Panc1 (cell line): ENCODE measurements around the gene THOC7. TPM values are rescaled to one million over a fixed set of nuclear protein-coding genes. Genes with fewer than 3 reads are reported as not detected.

ENCODE experiments used
- ATAC-seq: fragments of 200-7000 bp; cut with Tn5 transposase; 2 replicates; pipeline ENCODE4 v1.9.1; 2020; ENCODE audit warnings: mild to moderate bottlenecking, moderate library complexity
- BruUV-seq: library from RNA; stranded (reverse); fragments of 400-500 nt; replicated peaks from 2 replicates; lab custom pipeline; 2021; lab: Mats Ljungman, UMichigan
- CTCF ChIA-PET: fragments of 300-600 bp; sonication (Branson Sonifier 250); formaldehyde crosslinking; loops from one replicate; lab custom pipeline; 2022; ENCODE audit warnings: antibody characterized with exemption; lab: Charles Lee
- POLR2A ChIA-PET: fragments of 300-600 bp; sonication (Branson Sonifier 250); formaldehyde crosslinking; loops from one replicate; lab custom pipeline; 2022; ENCODE audit warnings: antibody characterized with exemption; lab: Charles Lee
- DNase-seq: peaks from one replicate; pipeline ENCODE4 v3.0.0-alpha.2; 2010; ENCODE audit warnings: low read depth, low spot score
- H3K27ac ChIP-seq: 2 replicates; pipeline ENCODE4 v1.5.1; 2011; ENCODE audit warnings: mild to moderate bottlenecking, low read length, inconsistent platforms
- H3K27me3 ChIP-seq: fragments of 200-500 bp; sonication (Bioruptor generic); 2 replicates; pipeline ENCODE4 v1.6.0; 2014; ENCODE audit warnings: low read length, inconsistent platforms; ENCODE audit not compliant: control insufficient read depth, insufficient read depth
- H3K36me3 ChIP-seq: fragments of 200-500 bp; sonication (Bioruptor generic); 2 replicates; pipeline ENCODE4 v1.5.1; 2014; ENCODE audit warnings: inconsistent platforms, mild to moderate bottlenecking, low read length, moderate library complexity; ENCODE audit not compliant: control insufficient read depth, insufficient read depth
- H3K4me1 ChIP-seq: 2 replicates; pipeline ENCODE4 v1.5.1; 2011; ENCODE audit warnings: inconsistent platforms, mild to moderate bottlenecking, low read length, moderate library complexity; ENCODE audit not compliant: control insufficient read depth, insufficient read depth
- H3K4me3 ChIP-seq, 2 experiments: 2 replicates each; pipeline ENCODE4 v1.5.1; 2011 to 2012; ENCODE audit warnings: low read depth in 2 of 2, low read length in 2 of 2, mild to moderate bottlenecking in 2 of 2, inconsistent platforms in 1 of 2, moderate library complexity in 1 of 2
- H3K9me3 ChIP-seq: fragments of 200-500 bp; sonication (Bioruptor generic); 2 replicates; pipeline ENCODE4 v1.5.1; 2014; ENCODE audit warnings: low read depth, mild to moderate bottlenecking, inconsistent platforms, low read length, moderate library complexity; ENCODE audit not compliant: control insufficient read depth, insufficient read depth
- POLR2AphosphoS5 ChIP-seq: IDR thresholded peaks from 2 replicates; pipeline ENCODE4 v1.6.1; 2012; ENCODE audit warnings: mild to moderate bottlenecking, low read depth, low read length, moderate library complexity
- SIN3A ChIP-seq: IDR thresholded peaks from 2 replicates; pipeline ENCODE4 v1.6.1; 2012; ENCODE audit warnings: low read depth, mild to moderate bottlenecking, low read length, moderate library complexity, borderline replicate concordance; ENCODE audit not compliant: insufficient read depth
- TCF7L2 ChIP-seq: IDR thresholded peaks from 2 replicates; pipeline ENCODE4 v1.6.1; 2011; ENCODE audit warnings: mild to moderate bottlenecking, low read depth, low read length, inconsistent platforms
- in situ Hi-C: cut with HindIII; loops from 2 replicates; pipeline ENCODE4 v1.10.0; 2016; ENCODE audit warnings: low sequenced_read_pairs, low pct_unique_long_range_greater_than_20kb
- intact Hi-C: fragments of 100-400 bp; cut with micrococcal nuclease; formaldehyde crosslinking; loops from one replicate; pipeline ENCODE4 v1.10.0; 2022; ENCODE audit not compliant: unreplicated experiment
- total RNA-seq: library from RNA; stranded (reverse); gene quantifications from one replicate; pipeline ENCODE4 v1.2.1, GENCODE V29; 2021; ENCODE audit not compliant: unreplicated experiment
- TF ChIP-seq, protein P1 (sequence below): fragments of 450-650 bp; IDR thresholded peaks from 2 replicates; pipeline ENCODE4 v1.5.1; 2017; ENCODE audit warnings: mild to moderate bottlenecking
- TF ChIP-seq, protein P2 (sequence below), 2 experiments: IDR thresholded peaks; 2 replicates each; pipeline ENCODE4 v1.6.1; 2011 to 2012; ENCODE audit warnings: low read depth in 2 of 2, control low read depth in 1 of 2, low read length in 1 of 2, mild to moderate bottlenecking in 1 of 2, moderate library complexity in 1 of 2; ENCODE audit not compliant: insufficient read depth in 1 of 2

The THOC7 gene
- total RNA-seq, 1 experiment from 2014 or later, result 64.3 TPM

DNA sequence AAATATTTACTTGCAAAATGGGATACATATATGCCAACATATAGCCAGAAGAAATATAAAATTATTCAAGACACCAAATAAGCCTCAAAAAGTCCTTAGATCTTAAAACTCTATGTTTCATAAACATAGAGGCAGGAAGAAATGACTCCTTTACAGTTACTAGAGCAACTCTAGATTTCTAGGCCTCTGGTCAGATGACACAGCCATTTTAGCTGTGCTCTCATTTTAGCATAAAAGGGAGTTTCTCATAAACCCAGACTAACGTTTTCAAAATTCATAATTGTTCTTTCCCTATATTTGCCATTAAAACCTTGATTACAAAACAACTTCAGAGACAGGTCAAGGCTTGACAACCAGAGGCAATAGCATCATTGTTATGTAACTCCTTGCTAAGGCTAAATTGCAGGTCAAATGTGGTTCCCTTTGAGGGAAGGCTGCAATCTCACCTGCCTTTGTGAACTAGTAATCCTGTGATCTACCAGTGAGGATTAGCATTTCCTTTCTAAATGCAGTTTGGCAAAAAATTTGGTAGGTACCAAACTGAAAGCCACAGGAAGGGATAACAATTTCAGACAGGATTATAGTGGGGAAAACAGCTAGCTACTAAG is 8.2 kb downstream of the THOC7 start:
- H3K27me3 ChIP-seq, result no peaks in the 10 kb centered on the region
- ChIA-PET CTCF (no interaction called here), POLR2A (no interaction called here)
- no peaks in the 10 kb centered on the region for H3K9me3 ChIP-seq
- H3K4me3 ChIP-seq, result no peak overlapping the region
- H3K27ac ChIP-seq, result no peak overlapping the region
- H3K4me1 ChIP-seq, result no peaks in the 10 kb centered on the region
- TF ChIP-seq TCF7L2 (no peak), POLR2AphosphoS5 (no peak), SIN3A (no peak)
- TF ChIP-seq, protein P1, sequence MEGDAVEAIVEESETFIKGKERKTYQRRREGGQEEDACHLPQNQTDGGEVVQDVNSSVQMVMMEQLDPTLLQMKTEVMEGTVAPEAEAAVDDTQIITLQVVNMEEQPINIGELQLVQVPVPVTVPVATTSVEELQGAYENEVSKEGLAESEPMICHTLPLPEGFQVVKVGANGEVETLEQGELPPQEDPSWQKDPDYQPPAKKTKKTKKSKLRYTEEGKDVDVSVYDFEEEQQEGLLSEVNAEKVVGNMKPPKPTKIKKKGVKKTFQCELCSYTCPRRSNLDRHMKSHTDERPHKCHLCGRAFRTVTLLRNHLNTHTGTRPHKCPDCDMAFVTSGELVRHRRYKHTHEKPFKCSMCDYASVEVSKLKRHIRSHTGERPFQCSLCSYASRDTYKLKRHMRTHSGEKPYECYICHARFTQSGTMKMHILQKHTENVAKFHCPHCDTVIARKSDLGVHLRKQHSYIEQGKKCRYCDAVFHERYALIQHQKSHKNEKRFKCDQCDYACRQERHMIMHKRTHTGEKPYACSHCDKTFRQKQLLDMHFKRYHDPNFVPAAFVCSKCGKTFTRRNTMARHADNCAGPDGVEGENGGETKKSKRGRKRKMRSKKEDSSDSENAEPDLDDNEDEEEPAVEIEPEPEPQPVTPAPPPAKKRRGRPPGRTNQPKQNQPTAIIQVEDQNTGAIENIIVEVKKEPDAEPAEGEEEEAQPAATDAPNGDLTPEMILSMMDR, result no peak
- TF ChIP-seq, protein P2, sequence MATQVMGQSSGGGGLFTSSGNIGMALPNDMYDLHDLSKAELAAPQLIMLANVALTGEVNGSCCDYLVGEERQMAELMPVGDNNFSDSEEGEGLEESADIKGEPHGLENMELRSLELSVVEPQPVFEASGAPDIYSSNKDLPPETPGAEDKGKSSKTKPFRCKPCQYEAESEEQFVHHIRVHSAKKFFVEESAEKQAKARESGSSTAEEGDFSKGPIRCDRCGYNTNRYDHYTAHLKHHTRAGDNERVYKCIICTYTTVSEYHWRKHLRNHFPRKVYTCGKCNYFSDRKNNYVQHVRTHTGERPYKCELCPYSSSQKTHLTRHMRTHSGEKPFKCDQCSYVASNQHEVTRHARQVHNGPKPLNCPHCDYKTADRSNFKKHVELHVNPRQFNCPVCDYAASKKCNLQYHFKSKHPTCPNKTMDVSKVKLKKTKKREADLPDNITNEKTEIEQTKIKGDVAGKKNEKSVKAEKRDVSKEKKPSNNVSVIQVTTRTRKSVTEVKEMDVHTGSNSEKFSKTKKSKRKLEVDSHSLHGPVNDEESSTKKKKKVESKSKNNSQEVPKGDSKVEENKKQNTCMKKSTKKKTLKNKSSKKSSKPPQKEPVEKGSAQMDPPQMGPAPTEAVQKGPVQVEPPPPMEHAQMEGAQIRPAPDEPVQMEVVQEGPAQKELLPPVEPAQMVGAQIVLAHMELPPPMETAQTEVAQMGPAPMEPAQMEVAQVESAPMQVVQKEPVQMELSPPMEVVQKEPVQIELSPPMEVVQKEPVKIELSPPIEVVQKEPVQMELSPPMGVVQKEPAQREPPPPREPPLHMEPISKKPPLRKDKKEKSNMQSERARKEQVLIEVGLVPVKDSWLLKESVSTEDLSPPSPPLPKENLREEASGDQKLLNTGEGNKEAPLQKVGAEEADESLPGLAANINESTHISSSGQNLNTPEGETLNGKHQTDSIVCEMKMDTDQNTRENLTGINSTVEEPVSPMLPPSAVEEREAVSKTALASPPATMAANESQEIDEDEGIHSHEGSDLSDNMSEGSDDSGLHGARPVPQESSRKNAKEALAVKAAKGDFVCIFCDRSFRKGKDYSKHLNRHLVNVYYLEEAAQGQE (IDR thresholded peaks at IDR 0.05; ENCODE audit: insufficient read depth in 1 of 2, low read depth in 2 of 2, low read length in 1 of 2), result no peak
- H3K36me3 ChIP-seq, result no peaks in the 10 kb centered on the region
- in situ Hi-C loops (no loop called here), intact Hi-C loops (no loop called here)
- no peak for DNase-seq
- ATAC-seq, result no peak
- no TSS peak for BruUV-seq

DNA sequence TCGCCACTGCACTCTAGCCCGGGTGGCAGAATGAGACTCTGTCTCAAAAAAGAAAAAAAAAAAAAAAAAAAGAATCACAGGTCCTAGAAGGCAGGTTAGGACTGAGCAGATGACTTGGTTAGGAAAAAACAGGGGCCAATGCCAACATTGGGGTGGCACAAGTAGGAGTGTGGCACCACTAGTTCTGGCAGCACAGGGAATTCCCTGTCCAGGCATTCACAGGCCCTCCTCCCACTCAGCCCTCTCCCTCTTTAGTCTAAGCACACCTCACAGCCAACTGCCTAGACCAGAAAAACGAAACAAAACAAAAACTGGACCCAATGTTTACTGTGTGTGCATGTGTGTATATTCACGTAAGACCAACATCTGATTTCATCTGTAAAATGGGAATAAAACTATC is 10.5 kb downstream of the THOC7 start:
- intact Hi-C loops (no loop called here), in situ Hi-C loops (no loop called here)
- TF ChIP-seq SIN3A, result no peak
- TF ChIP-seq, protein P1, result no peak
- no peak for TF ChIP-seq POLR2AphosphoS5
- TF ChIP-seq TCF7L2, result no peak
- ChIA-PET POLR2A (no interaction called here), CTCF (no interaction called here)
- no peak overlapping the region for H3K4me3 ChIP-seq
- no peak for DNase-seq
- no peaks in the 10 kb centered on the region for H3K9me3 ChIP-seq
- BruUV-seq, result no TSS peak
- H3K27ac ChIP-seq, result no peak overlapping the region
- H3K4me1 ChIP-seq, result no peaks in the 10 kb centered on the region
- no peak for ATAC-seq
- H3K36me3 ChIP-seq, result no peaks in the 10 kb centered on the region
- no peaks in the 10 kb centered on the region for H3K27me3 ChIP-seq
